ENCODE data around the gene BLACAT1.
"Not testable (repeated sequence)": the region's sequence is repeated elsewhere in the genome, so short reads cannot be mapped to it uniquely, and the experiment has no call there.

DNA sequence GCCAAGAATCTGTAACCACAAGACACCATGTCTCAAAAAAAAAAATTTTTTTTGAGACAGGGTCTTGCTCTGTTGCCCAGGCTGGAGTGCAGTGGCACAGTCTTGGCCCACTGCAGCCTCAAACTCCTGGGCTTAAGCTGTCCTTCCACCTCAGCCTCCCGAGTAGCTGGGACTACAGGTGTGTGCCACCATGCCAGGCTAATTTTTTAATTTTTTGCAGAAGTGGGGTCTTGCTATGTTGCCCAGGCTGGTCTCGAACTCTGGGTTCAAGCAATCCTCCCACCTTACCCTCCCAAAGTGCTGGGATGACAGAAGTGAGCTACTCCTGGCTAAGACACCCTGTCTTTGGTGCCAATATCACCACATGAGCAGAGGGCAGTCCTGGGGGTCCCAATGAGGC lies 23.1 kb upstream of the BLACAT1 start:
- TF ChIP-seq, protein P1, sequence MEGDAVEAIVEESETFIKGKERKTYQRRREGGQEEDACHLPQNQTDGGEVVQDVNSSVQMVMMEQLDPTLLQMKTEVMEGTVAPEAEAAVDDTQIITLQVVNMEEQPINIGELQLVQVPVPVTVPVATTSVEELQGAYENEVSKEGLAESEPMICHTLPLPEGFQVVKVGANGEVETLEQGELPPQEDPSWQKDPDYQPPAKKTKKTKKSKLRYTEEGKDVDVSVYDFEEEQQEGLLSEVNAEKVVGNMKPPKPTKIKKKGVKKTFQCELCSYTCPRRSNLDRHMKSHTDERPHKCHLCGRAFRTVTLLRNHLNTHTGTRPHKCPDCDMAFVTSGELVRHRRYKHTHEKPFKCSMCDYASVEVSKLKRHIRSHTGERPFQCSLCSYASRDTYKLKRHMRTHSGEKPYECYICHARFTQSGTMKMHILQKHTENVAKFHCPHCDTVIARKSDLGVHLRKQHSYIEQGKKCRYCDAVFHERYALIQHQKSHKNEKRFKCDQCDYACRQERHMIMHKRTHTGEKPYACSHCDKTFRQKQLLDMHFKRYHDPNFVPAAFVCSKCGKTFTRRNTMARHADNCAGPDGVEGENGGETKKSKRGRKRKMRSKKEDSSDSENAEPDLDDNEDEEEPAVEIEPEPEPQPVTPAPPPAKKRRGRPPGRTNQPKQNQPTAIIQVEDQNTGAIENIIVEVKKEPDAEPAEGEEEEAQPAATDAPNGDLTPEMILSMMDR (IDR thresholded peaks at IDR 0.05) = not testable (repeated sequence)
- not testable (repeated sequence) for TF ChIP-seq POLR2A (IDR thresholded peaks at IDR 0.05)

Data from lower leg skin (tissue), 3 donors.